Caco-2 (cell line): Measurements from ENCODE around the gene C16orf74. TPM values are rescaled to one million over a fixed set of nuclear protein-coding genes. Genes with fewer than 3 reads are reported as not detected.

ENCODE experiments used
- BruUV-seq: library from RNA; stranded (reverse); fragments of 400-500 nt; replicated peaks from 2 replicates; lab custom pipeline; 2021; lab: Mats Ljungman, UMichigan
- CTCF ChIA-PET: fragments of 300-600 bp; sonication (Branson Sonifier 250); formaldehyde crosslinking; loops from one replicate; lab custom pipeline; 2022; ENCODE audit warnings: antibody characterized with exemption; lab: Charles Lee
- POLR2A ChIA-PET: fragments of 300-600 bp; sonication (Branson Sonifier 250); formaldehyde crosslinking; loops from one replicate; lab custom pipeline; 2022; ENCODE audit warnings: antibody characterized with exemption; lab: Charles Lee
- DNase-seq, 2 experiments: peaks; one replicate each; pipeline versions ENCODE4 v3.0.0 to v3.0.0-alpha.2; 2020 to 2022
- H3K27me3 ChIP-seq: replicated peaks from 2 replicates; pipeline ENCODE4 v1.6.0; 2011; ENCODE audit warnings: low read length; ENCODE audit not compliant: control insufficient read depth, insufficient read depth
- H3K36me3 ChIP-seq: 2 replicates; pipeline ENCODE4 v1.5.1; 2011; ENCODE audit warnings: low read length; ENCODE audit not compliant: control insufficient read depth, insufficient read depth
- H3K4me1 ChIP-seq: fragments of 250-450 bp; sonication (Bioruptor Pico); 2 replicates; pipeline ENCODE4 v1.5.1; 2020; ENCODE audit warnings: mild to moderate bottlenecking
- H3K4me3 ChIP-seq: 2 replicates; pipeline ENCODE4 v1.5.1; 2011; ENCODE audit warnings: low read depth, mild to moderate bottlenecking, control low read depth, low read length
- H3K9me3 ChIP-seq: fragments of 250-450 bp; sonication (Bioruptor Pico); 2 replicates; pipeline ENCODE4 v1.5.1; 2020; ENCODE audit warnings: mild to moderate bottlenecking, moderate library complexity
- H3K27ac Mint-ChIP-seq: one replicate; pipeline ENCODE4 v1.8.0; 2022; ENCODE audit warnings: mixed read lengths; ENCODE audit not compliant: unreplicated experiment
- H3K27me3 Mint-ChIP-seq: one replicate; pipeline ENCODE4 v1.8.0; 2022; ENCODE audit warnings: mixed read lengths; ENCODE audit not compliant: insufficient read depth, unreplicated experiment
- H3K36me3 Mint-ChIP-seq: one replicate; pipeline ENCODE4 v1.8.0; 2022; ENCODE audit warnings: mild to moderate bottlenecking, mixed read lengths; ENCODE audit not compliant: insufficient read depth, unreplicated experiment
- H3K4me1 Mint-ChIP-seq: one replicate; pipeline ENCODE4 v1.8.0; 2022; ENCODE audit warnings: low read depth, mixed read lengths; ENCODE audit not compliant: unreplicated experiment
- H3K4me3 Mint-ChIP-seq: one replicate; pipeline ENCODE4 v1.8.0; 2022; ENCODE audit warnings: mild to moderate bottlenecking, moderate library complexity, mixed read lengths; ENCODE audit not compliant: unreplicated experiment
- H3K9me3 Mint-ChIP-seq: one replicate; pipeline ENCODE4 v1.8.0; 2022; ENCODE audit warnings: mixed read lengths; ENCODE audit not compliant: unreplicated experiment
- CTCF ChIP-seq, 2 experiments: fragments of 200-600 bp in 1 of 2; IDR thresholded peaks; 1 replicate in 1 of 2; 2 replicates in 1 of 2; pipeline versions ENCODE4 v1.5.1 to v1.8.0; 2011 to 2022; ENCODE audit warnings: antibody characterized with exemption in 1 of 2, control low read depth in 1 of 2, inconsistent platforms in 1 of 2, low read depth in 1 of 2, low read length in 1 of 2, mild to moderate bottlenecking in 1 of 2, moderate library complexity in 1 of 2; ENCODE audit not compliant: insufficient read depth in 1 of 2, severe bottlenecking in 1 of 2, unreplicated experiment in 1 of 2
- intact Hi-C: fragments of 100-400 bp; cut with micrococcal nuclease; formaldehyde crosslinking; loops from one replicate; pipeline ENCODE4 v1.10.0; 2022; ENCODE audit not compliant: unreplicated experiment
- total RNA-seq: library from RNA; stranded (reverse); gene quantifications from 2 replicates; pipeline ENCODE4 v1.2.3, GENCODE V29; 2022

C16orf74 gene
- total RNA-seq, 1 experiment from 2014 or later, result 4.0 TPM

- DNase-seq, result no peak
- H3K27me3 ChIP-seq, result no peaks in the 10 kb centered on the region
- H3K4me1 Mint-ChIP-seq, result no peaks in the 10 kb centered on the region
- no peak overlapping the region for H3K4me3 Mint-ChIP-seq
- CTCF ChIA-PET, result no interaction called here
- TF ChIP-seq CTCF (IDR thresholded peaks at IDR 0.05; ENCODE audit: insufficient read depth in 1 of 2, low read depth in 1 of 2, low read length in 1 of 2, severe bottlenecking in 1 of 2, unreplicated experiment in 1 of 2), result no peak
- no peaks in the 10 kb centered on the region for H3K9me3 Mint-ChIP-seq
- H3K27me3 Mint-ChIP-seq, result no peaks in the 10 kb centered on the region
- intact Hi-C loops, result no loop called here
- H3K36me3 ChIP-seq, result peaks cover 31% of the 10 kb centered on the region
- no TSS peak for BruUV-seq
- no peak overlapping the region for H3K4me3 ChIP-seq
- H3K27ac Mint-ChIP-seq, result no peak overlapping the region
- no peaks in the 10 kb centered on the region for H3K4me1 ChIP-seq
- H3K9me3 ChIP-seq, result no peaks in the 10 kb centered on the region
- H3K36me3 Mint-ChIP-seq, result peaks cover 93% of the 10 kb centered on the region
- POLR2A ChIA-PET, result no interaction called here
Observed at GRCh38 chr16:85662976-85663830, 87.7 kb downstream of the C16orf74 start.

GRCh38 chr16:85662482-85662812, 88.4 kb downstream of the C16orf74 start:
- Mint-ChIP-seq H3K36me3 (peaks cover 93% of the 10 kb centered on the region), H3K27me3 (no peaks in the 10 kb centered on the region), H3K4me1 (no peaks in the 10 kb centered on the region), H3K27ac (peak overlapping the region; percentile 46), H3K4me3 (no peak overlapping the region), H3K9me3 (no peaks in the 10 kb centered on the region)
- CTCF ChIA-PET, result no interaction called here
- intact Hi-C loops, result no loop called here
- TF ChIP-seq CTCF (IDR thresholded peaks at IDR 0.05; ENCODE audit: insufficient read depth in 1 of 2, low read depth in 1 of 2, low read length in 1 of 2, severe bottlenecking in 1 of 2, unreplicated experiment in 1 of 2), result no peak
- H3K4me1 ChIP-seq, result no peaks in the 10 kb centered on the region
- POLR2A ChIA-PET, result no interaction called here
- no TSS peak for BruUV-seq
- DNase-seq, result no peak
- no peaks in the 10 kb centered on the region for H3K27me3 ChIP-seq
- no peak overlapping the region for H3K4me3 ChIP-seq
- no peaks in the 10 kb centered on the region for H3K9me3 ChIP-seq
- peaks cover 32% of the 10 kb centered on the region for H3K36me3 ChIP-seq

- ChIA-PET POLR2A (no interaction called here), CTCF (no interaction called here)
- Mint-ChIP-seq H3K36me3 (peaks cover 93% of the 10 kb centered on the region), H3K4me3 (no peak overlapping the region), H3K4me1 (no peaks in the 10 kb centered on the region), H3K27me3 (no peaks in the 10 kb centered on the region), H3K9me3 (no peaks in the 10 kb centered on the region), H3K27ac (peak overlapping the region; percentile 46)
- BruUV-seq, result no TSS peak
- intact Hi-C loops, result no loop called here
- no peaks in the 10 kb centered on the region for H3K9me3 ChIP-seq
- H3K36me3 ChIP-seq, result peaks cover 32% of the 10 kb centered on the region
- H3K4me3 ChIP-seq, result no peak overlapping the region
- no peaks in the 10 kb centered on the region for H3K4me1 ChIP-seq
- no peak for DNase-seq
- H3K27me3 ChIP-seq, result no peaks in the 10 kb centered on the region
- TF ChIP-seq CTCF (IDR thresholded peaks at IDR 0.05; ENCODE audit: insufficient read depth in 1 of 2, low read depth in 1 of 2, low read length in 1 of 2, severe bottlenecking in 1 of 2, unreplicated experiment in 1 of 2), result no peak
Observed at GRCh38 chr16:85661740-85662481, 89.0 kb downstream of the C16orf74 start.
